ENCODE data around the gene NRCAM.

The NRCAM gene

GRCh38 chr7:108492742-108493141, 36.5 kb upstream of the NRCAM start:
- no peak overlapping the region for H3K4me3 ChIP-seq (ENCODE audit: low read depth, low read length)
- no peaks in the 10 kb centered on the region; the same call in 1 of the 2 replicates for H3K4me1 ChIP-seq

DNA sequence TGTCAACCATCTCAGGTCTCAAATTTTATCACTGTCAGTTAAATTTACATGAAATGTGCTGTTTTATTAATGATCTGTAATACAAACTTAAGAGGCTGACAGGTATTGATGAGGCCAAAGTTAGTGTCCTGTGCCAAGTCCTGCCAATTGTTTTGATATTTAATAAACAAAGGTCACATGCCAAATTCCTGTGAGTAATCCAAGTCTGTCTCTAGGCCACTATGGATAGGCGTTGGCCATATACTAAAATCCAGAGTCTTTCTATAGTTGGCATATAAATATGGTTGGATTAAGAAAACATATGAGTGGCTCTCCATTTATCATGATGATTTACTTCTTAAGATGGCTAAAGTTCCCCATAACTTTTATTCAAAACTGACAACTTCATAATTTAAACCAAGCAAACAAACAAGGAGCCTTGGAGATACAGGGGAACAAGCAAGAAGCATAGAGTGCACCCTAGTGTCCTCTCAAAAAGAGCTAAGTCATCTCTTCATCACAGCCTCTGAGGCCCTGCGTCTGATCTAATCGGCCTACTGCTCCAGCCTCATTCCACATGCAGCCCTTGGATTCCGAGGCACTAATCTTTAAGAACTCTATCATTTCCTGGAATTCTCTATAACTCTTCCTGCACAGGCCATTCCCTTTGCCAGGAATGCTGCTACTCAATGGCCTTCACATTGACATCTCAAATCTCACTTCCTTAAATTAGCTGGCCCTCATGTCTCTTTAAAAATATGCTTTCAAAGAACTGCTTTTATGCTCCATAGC, 32.7 kb upstream of the NRCAM start:
- TF ChIP-seq, protein P1, sequence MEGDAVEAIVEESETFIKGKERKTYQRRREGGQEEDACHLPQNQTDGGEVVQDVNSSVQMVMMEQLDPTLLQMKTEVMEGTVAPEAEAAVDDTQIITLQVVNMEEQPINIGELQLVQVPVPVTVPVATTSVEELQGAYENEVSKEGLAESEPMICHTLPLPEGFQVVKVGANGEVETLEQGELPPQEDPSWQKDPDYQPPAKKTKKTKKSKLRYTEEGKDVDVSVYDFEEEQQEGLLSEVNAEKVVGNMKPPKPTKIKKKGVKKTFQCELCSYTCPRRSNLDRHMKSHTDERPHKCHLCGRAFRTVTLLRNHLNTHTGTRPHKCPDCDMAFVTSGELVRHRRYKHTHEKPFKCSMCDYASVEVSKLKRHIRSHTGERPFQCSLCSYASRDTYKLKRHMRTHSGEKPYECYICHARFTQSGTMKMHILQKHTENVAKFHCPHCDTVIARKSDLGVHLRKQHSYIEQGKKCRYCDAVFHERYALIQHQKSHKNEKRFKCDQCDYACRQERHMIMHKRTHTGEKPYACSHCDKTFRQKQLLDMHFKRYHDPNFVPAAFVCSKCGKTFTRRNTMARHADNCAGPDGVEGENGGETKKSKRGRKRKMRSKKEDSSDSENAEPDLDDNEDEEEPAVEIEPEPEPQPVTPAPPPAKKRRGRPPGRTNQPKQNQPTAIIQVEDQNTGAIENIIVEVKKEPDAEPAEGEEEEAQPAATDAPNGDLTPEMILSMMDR (IDR thresholded peaks at IDR 0.05; ENCODE audit: low read depth, low read length) = no peak; the same call in 1 of the 2 replicates
- H3K4me1 ChIP-seq = no peaks in the 10 kb centered on the region
- no peaks in the 10 kb centered on the region for H3K9me3 ChIP-seq
- no peaks in the 10 kb centered on the region for H3K27me3 ChIP-seq
- DNase-seq = no peak
- H3K4me3 ChIP-seq (ENCODE audit: low read depth, low read length) = no peak overlapping the region
- no peaks in the 10 kb centered on the region for H3K36me3 ChIP-seq

More at GRCh38 chr7:108492742-108493141, 36.5 kb upstream of the NRCAM start:
- no peak for DNase-seq
- Histone ChIP-seq H3K27me3 (no peaks in the 10 kb centered on the region), H3K9me3 (no peaks in the 10 kb centered on the region), H3K36me3 (no peaks in the 10 kb centered on the region; the same call in 1 of the 2 replicates)
- TF ChIP-seq, protein P1 (IDR thresholded peaks at IDR 0.05; ENCODE audit: low read depth, low read length) = no peak

GRCh38 chr7:108487646-108488045, 31.4 kb upstream of the NRCAM start:
- no peak for DNase-seq
- no peaks in the 10 kb centered on the region for H3K9me3 ChIP-seq
- TF ChIP-seq, protein P1 (IDR thresholded peaks at IDR 0.05; ENCODE audit: low read depth, low read length) = no peak
- H3K36me3 ChIP-seq = no peaks in the 10 kb centered on the region; the same call in 1 of the 2 replicates
- H3K4me1 ChIP-seq = no peaks in the 10 kb centered on the region
- no peaks in the 10 kb centered on the region for H3K27me3 ChIP-seq
- no peak overlapping the region for H3K4me3 ChIP-seq (ENCODE audit: low read depth, low read length)

DNA sequence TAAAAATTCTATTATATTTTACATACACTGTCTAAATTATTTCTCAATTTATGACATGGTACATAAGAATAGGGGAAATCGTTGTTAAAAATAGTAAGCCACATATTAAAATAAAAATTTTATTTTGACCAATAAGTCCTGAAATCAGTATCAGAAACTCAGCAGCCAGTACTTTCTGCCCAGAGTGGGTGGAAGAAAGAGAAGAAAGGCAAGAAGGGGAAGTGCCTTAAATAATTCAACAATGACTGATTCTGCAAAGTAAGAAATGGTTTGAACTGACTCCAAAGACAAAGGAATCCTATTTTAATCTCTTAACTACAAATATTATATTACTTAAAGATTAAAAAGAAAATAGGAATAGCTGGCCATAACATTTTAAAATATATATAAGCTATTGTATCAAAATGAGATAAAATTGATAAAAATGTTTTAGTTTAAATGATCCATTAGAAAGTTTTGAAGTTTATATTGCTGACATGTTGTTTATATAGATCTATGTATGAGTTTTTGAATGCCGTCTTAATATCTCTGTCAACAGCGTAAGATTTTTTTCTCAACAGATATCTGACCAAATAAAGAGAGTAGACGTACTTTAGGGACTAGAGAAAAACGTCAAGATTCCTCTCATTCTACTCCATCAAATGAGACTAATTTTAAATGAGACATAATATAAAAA, 30.2 kb upstream of the NRCAM start:
- Histone ChIP-seq H3K4me3 (ENCODE audit: low read depth, low read length) (no peak overlapping the region), H3K36me3 (no peaks in the 10 kb centered on the region; the same call in 1 of the 2 replicates), H3K27me3 (no peaks in the 10 kb centered on the region), H3K9me3 (no peaks in the 10 kb centered on the region), H3K4me1 (no peaks in the 10 kb centered on the region)
- no peak for DNase-seq
- TF ChIP-seq, protein P1 (IDR thresholded peaks at IDR 0.05; ENCODE audit: low read depth, low read length) = no peak

GRCh38 chr7:108484137-108484536, 27.9 kb upstream of the NRCAM start:
- TF ChIP-seq, protein P1 (IDR thresholded peaks at IDR 0.05; ENCODE audit: low read depth, low read length) = no peak
- no peaks in the 10 kb centered on the region for H3K4me1 ChIP-seq
- H3K9me3 ChIP-seq = no peaks in the 10 kb centered on the region
- DNase-seq = no peak
- no peaks in the 10 kb centered on the region for H3K27me3 ChIP-seq
- H3K36me3 ChIP-seq = no peaks in the 10 kb centered on the region; the same call in 1 of the 2 replicates
- no peak overlapping the region for H3K4me3 ChIP-seq (ENCODE audit: low read depth, low read length)

- no peak overlapping the region for H3K4me3 ChIP-seq (ENCODE audit: low read depth, low read length)
- H3K9me3 ChIP-seq = no peaks in the 10 kb centered on the region
- TF ChIP-seq, protein P1 (IDR thresholded peaks at IDR 0.05; ENCODE audit: low read depth, low read length) = no peak
- no peak for DNase-seq
- no peaks in the 10 kb centered on the region for H3K27me3 ChIP-seq
- H3K4me1 ChIP-seq = no peaks in the 10 kb centered on the region
- H3K36me3 ChIP-seq = no peaks in the 10 kb centered on the region; the same call in 1 of the 2 replicates
These were observed 24.1 kb upstream of the NRCAM start for GRCh38 chr7:108480311-108480710.

Measured in BE2C (cell line).